NCI-H128 (cell line): ENCODE data around the gene NRARP.

ENCODE experiments used
- DNase-seq: peaks from one replicate; lab custom pipeline; 2025; ENCODE audit not compliant: unreplicated experiment; lab: John Stamatoyannopoulos, UW

NRARP gene

DNA sequence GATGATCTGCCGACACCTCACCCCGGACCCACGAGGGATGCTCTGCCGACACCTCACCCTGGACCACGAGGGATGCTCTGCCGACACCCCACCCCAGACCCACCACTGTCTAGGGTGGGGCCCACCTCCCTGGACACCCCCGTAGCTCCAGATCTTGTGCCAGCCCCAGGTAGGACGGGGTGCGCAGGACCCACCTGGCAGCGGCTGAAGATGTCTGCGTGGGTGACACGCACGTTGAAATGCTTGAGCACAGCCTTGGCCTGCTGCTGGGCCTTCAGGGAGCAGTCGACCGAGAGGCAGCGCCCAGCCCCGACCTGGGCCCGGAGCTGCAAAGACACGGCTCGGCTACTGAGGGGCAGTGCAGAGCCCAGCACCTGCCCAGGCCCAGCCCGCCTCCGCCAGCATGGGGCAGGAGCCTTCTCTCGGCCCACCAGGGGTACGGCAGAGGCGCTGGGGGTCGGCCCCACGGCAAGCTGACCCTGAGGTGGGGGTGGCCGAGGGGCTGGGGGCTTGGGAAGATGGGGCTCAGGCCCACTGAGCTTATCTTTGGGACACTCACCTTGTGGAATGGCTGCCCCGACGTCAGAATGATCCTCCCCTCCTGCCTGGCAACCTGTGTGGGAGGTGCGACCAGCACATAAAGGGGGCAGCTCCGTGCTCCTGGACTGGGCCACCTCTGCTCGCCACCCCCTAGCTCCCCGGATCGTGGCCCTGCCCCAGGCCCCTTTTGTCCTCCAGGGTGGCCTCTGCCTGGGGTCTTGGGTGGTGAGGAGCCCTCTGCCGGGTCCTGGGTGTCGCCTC lies 21.7 kb upstream of the NRARP start:
- no peak for DNase-seq

DNA sequence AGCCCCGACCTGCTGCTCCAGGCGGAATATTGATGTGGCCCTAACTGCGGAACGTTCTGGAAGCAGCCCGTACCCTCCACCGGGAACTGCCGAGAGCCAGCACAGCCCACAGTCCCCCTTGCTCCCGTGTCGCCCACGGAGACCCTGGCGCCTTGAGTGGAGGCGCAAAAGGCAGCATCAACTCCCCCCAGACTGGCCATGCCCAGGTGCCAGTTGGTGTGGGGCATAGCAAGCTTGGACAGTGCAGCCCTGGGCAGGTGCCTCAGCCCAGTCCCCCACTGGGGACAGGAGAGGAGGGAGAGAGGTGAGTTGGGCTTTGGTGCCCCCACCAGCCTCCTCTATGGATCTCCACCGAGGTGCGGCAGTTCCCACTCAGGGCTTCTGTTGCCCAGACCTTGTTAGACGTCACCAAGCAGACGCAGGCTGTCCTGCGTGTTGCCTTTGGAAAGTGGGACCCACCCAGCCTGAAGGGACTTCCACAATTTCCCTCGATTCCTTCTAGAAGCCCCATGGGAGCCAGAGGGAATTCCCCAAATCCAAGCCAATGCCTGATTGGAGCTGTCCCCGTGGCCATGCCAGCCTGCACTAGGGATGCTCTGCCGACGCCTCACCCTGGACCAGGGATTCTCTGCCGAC lies 19.8 kb upstream of the NRARP start:
- no peak for DNase-seq

DNA sequence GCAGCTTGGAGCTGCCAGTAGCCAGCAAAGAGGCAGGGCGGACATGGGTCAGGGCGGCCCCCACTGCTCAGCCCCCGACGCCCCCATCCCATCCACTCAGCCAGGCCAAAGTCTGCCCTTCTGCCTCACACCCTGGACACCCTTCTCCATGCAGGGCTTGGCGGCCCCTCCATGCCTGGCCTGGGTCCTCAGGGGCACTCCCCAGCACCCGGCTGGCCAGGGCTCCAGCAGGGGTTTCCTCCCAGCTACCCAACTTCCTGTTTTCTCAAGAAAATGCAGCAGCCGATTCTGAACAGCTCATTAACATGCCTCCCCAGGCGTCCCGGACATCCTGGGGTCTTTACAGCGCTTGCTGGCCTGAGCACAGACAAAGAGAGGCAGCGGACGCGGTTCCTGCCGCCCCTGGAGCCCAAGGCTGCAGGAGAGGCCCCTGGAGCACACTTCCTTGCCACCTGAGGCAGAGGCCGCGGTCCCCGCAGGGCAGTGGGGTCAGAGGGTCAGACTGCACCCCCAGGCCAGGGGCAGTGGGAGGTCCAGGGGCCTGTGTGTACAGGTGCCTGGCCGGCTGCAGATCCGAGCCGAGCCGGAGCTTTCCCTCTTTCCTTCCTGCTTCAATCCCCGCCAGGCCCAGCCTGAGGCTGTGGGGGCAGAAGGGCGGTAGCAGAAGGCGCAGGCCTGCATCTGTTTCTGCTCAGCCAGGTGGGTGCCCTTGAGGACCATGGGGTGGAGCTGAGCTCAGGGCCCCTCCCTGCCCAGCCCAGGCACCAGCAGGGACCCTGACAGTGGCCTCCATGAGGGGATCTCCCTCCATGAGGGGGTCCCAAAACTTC lies 18.7 kb upstream of the NRARP start:
- no peak for DNase-seq

DNA sequence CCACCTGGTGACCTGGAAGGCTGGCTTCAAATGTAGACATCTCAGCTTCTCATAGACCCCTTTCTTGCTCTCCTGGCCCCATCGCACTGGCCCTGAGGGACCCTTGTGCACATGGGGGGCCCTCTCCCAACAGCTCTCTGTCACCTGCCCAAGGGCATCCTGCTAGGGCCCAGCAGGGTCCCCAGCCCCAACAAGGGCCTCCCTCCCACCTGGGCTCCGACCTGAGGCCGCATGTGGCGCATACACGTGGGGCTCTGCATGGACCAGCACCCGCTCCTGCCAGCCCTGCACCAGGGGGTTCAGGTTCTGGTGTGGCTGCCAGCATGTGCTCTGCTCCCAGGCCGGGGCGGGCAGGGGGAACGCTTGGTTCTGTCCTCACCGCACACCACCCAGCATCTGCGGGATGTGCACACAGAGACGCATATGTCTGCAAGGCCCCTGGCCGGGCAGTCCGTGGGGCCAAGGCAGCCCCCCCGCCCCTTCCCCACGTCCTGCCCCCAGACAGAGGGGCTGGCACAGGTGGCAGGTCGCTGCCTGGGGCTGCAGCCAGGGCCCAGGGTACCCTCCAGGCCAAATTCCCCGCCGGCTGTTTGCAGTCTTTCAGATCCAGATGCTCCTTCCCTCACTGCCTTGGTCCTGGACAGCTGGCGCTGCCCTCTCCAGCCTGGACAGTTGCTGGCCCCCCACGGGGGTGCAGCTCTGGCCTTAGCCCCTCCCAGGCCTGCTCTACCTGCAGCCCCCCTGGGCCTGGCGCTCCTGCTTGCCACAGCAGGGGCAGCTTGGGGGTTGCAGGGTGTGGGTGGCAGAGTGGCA lies 17.9 kb upstream of the NRARP start:
- no peak for DNase-seq

DNA sequence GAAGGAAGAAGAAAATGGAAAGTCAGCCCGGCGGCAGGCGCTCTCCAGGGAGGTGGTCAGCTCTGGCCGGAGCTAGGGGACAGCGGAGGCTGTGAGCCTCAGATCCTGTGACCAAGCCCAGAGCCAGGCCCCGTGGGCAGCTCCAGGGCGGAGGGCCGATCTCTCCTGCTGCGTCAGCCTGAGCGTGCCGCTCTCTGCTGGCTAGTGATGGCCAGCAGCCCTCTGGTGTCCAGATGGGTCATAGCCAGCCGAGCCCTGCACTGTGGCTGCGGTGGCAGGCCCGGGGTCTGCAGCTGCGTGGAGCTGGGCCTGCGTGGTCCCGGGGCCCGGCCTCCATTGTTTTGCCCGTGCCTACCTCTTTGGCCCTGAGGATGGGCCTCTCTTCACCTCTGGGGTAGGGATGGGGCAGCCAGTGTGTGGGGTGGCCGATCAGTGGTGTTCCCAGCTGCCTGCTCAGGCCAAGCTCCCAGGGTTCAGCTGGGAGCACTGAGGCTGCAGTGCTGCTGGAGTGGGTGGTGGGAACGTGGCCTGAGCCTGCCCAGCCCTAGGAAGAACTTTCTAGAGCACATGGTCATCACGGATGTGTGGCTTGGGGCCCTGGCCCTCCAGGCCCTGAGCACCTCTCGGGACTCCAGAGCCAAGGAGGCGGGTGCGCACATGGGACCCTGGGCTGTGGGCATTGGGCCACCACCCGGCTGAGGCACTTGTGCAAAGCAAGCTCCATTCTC lies 17.1 kb upstream of the NRARP start:
- no peak for DNase-seq

DNA sequence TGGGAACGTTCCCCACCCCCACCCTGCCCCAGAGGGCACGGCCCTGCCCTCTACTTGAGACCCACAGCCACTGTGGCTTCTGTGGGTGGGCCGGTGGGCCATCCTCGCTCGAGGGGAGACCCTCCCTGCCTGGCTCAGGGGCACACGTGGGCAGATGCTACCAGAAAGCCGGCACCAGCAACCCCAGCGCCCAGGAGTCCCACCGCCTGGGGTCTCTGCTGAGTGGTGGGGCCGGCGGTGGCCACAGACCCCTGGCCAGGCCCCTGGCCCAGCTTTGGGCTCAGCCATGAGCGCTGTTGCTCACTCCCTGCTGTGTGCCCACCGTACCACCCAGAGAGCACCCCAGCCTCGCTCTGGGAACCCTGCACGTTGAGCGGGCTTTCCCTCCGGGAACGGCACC lies 16.5 kb upstream of the NRARP start:
- DNase-seq = no peak

DNA sequence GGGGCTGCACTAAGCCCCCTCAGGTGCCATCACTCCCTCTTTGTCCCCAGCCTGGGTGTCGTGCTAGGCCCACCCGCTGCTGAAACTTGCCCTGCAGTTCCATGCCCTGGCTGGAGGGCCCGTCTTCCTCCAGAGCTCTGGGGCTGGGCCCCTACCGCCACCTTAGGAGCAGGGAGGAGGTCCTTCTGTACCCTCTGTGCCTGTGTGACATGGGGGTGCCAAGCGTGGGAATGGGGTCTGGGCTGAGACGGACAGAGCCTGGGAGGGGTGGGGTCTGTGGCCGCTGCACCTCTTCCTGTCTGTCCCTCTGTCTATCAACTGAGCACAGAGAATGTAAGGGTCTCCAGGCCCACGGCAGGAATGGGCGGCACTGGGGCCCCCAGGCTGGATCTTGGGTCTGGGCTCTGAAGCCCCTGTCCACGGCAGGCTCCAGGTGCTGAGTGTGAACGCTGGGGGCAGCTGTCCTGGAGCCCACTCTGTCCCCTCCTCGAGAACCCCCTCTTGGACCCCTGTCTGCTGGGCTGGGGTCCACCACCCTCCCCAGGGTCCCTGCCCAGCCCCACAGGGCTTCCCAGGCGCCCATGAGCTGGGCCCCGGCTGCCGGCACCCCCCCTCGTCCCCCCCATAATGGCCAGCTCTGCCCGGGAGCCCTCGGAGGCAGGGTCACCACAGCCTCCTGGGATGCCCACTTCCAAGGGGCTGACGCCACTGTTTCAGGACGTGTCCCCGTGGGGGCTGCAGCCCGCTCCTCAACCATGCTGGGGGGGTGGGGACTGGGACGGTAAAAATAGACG lies 15.8 kb upstream of the NRARP start:
- DNase-seq = no peak

DNA sequence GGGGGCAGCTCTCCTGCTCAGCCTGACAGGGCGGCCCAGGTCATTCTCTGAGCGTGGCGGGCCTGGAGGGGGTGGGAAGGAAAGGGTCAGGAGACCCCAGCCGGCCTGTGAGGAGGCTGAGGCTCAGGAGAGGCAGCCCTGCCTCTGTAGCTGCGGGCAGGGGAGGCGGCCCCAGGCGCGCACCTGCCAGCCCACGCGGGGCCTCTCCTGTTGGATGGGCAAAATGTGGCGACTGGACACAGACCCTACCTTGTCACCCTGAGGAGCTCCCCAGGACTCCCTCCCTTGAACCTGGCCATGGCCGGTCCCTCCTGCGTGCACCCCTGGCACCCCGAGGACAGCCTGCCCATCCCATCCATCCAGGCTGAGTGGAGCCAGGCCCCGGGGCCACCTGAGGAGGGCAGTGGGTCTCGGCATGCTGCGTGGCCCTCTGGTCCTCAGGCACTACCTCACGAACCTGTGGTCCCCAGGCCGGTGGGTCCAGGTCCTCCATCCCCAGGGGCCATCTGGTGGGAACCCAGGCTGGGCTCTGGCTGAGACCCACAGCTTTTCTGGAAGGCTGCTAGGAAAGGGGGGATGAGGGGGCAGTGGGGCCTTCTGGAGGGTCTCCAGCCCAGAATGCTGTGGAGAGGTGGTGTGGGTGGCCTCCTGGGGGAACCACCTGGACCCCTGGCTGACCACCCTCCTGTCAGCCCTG lies 15.1 kb upstream of the NRARP start:
- DNase-seq = no peak

DNA sequence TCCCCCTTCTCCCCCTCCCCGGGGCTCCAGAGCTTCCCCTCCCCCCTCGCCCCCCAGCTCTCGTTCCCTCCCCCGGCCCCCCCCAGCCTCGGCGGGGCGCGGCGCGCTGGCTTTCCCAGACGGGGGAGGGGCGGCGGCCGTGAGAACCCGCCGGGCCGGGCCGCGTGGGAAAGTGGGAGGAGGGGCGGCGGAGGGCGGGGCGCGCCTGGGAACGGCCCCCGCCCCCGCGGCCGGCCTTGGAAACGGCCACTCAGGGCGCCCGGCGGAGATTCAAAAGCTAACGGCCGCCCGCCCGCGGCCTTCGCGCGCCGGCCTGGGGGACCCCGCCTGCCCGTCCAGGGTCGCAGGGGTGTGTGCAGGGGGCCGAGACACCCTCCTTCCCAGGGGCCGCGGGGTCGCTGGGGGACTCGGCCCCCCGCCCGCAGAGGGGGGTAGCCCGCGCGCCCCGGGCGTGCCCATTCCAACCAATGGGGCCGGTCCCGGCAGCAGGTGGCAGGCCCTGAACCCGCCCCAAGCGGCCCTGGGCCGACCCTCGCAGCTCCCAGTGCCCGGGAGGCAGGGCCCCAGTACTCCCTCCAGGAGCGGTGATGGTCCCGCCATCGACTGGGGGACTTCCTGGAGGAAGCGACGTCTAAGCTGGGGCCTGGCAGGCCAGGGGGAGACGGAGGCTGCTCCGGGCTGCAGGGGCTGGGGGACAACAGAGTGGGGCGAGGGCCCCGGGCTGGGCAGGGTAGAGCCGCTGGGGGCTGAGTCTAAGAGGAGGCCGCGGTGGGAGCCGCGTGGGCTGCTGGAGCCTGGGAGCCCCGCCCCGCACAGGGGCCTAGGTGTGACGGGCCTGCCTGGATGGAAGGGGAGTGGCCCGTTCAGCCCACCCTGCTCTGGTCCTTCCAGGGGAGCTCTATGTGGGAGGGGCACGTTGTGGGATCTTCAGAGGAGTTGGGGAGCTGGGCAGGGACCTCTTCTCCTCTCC lies 14.2 kb upstream of the NRARP start:
- no peak for DNase-seq

DNA sequence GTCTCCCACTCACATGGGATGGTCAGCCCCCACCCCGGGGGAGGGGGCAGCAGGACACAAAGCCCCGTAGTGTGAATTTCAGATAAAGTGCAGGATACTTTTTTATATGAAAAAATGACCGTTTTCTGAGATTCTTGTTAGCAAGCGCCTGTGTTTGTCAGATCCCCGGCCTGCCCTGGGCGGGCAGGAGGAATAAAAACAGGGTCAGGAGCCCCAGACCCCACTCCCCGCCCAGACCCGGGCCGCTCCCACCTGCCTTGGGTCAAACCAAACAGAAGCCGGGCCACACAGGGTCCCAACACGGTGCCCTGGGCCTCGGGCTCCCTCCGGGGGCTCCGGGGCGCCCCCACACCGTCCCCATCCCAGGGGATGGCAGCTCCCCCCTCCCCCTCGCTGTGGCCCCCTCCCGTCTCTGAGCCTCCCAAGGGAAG lies 13.5 kb upstream of the NRARP start:
- no peak for DNase-seq

DNA sequence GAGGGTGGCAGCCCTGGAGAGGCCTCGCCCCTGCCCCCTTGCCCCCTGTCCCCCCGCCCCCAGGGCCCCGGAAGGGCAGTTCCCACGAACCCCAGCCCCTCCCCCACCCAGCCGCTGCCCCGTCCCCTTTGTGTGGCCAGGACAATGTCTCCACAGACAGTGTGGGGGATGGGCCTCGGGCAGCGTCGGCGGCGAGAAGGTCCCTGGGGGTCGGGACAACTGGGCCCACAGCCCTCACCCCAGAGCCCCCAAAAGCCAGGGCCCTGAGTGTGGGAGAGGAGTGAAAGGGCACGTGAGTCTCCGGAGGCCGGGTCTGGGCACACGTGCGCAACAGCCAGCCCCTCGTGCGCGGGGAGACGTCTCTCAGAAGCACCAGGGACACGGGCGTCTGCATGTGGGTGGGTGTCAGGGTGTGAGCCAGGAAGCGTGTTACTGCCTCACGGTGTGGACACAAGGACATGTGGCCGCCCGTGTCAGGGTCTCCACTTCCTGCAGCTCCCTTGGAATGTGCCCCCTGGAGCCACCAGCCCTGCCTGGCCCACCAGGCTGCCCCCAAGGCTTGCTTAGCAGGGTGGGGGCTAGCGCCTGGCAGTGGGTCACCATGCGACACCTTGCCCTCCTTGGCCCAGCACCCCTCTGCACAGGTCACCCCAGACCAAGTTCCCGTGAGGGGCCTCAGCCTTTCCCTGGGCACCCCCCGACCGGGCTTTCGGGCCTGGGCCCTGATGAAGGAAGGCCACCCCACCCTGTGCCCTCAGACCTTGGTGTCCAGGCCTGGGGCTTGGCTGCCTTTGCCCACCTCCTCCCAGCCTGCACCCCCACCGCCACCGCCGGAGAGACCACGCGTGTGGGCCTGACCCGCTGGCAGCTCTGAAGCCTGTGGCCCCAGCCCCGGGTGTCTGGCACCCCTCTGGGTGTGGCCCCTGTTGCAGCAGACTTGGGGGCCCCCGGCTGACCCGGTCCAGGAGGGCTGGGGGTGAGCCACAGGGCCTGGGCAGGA lies 12.8 kb upstream of the NRARP start:
- no peak for DNase-seq

DNA sequence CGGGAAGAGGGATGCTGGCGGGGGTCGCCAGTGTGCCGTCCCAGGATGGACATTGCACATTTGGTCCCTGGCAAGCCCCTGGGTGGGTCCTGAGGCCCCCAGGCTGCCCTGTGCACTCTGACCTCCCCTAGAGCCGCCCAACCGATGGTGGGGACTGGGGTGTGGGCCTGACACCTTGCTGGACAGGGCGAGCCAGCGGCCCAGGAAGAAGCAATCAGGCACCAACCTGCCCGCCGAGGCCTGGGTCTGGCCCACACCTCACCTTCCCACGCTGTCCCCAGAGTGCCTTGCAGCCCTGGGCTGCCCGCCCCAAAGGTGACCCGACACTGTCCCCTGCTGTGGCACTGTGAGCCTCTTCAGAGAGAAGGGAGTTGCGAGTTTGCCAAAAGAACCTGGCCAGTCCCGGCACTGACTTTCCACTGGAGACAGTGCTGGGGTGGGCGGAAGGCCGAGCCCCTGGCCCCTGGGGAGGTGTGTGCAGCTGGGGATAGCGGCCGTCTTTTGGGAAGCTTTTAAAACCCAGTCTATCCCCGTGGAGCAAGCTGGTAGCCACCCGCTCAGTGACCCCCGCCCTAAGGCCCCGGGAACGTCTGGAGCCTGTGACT lies 12.0 kb upstream of the NRARP start:
- DNase-seq = no peak

DNA sequence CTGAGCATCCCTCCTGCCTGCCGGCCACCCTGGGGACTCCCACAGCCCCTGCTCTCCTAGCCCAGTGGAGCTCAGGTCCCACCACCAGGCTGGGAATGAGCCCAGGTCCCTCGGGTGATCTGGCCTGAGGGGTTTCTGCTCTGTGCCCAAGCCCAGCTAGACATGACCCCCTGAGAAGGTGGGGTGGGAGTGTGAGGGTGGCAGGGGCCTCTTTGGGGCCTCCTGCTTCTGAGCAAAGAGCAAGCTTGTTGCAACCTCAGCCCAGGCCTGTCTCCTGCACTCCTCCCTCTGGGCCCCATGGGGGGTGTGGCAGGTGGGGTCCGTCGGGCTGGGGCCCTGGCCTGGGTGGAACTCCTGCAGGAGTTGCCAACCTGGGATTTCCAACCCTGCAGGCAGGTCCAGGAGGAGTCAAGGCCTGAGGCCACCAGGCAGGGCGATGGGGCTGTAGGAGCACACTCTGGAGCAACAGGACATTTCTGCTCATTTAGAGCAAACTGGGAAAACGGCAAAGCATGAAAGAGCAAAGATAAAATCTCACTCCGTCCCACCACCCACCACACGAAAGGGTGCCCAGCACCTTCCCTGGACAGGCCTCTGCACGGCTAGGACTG lies 11.4 kb upstream of the NRARP start:
- no peak for DNase-seq

DNA sequence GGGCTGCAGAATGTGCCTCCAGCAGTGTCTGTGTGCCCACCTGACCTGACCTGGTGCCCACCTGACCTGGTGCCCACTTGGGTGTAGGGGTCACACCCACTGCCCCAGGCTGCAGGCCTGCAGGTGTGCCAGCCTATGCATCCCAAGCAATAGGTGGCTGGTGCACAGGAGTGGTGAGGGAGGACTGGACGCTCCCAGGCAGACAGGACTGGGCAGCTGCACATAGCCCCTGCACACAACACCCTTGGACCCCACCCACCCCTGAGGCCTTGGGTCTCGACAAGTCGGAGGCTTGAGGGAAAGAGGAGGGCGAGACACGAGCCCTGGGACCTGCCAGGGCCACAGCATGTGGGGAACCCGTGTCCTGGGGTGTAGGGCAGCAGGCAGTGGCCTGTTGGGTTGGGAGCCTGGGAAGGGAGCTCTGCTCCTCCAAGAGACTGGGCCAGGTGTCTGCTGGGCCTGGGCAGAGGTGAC lies 10.8 kb upstream of the NRARP start:
- DNase-seq = no peak

DNA sequence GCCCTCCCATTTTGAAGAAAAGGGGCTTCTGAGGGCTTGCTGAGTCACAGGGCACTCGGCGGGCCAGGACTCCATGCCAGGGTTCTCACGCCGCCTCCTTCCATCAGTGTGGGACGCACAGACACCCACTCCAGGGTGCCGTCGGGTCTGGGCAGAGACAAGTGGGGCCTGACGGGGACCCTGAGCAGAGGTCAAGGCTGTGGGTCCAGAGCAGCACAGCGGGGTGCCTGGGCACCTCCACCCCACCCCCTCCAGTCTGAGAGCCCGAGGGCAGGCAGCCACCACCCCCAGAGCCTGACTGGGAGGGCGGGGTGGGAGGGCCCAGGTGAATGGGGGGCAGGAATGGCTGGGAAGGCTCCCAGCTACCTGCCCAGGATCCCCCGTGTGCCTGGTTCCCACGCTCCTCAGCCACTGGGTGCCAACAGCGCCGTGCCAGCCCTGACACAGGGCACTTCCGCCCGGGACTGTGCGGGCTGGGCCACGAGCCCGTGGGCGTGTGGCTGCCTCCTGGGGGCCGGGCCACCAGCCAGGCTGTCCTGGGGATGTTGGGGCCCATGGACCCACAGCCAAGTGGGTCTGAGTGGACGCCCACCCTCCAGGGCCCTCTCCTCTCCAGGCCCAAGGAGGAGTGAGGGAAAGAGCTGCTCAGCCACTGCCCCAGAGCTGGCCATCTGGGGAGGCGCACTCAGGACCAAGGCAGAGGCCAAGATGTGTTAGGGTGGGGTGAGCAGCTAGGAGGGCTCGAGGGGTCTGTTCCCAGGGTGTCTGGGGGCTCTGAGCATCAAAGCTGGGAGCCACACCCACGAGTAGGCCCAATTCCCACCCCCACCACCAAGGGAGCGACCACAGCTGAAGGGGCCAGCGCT lies 10.1 kb upstream of the NRARP start:
- DNase-seq = no peak
